ENCODE measurements around the gene PAQR5. TPM values are rescaled to one million over a fixed set of nuclear protein-coding genes. Genes with fewer than 3 reads are reported as not detected.
"Not testable (repeated sequence)": the region's sequence is repeated elsewhere in the genome, so short reads cannot be mapped to it uniquely, and the experiment has no call there.

PAQR5 gene
- total RNA-seq, 2 experiments from 2014 or later: not detected

DNA sequence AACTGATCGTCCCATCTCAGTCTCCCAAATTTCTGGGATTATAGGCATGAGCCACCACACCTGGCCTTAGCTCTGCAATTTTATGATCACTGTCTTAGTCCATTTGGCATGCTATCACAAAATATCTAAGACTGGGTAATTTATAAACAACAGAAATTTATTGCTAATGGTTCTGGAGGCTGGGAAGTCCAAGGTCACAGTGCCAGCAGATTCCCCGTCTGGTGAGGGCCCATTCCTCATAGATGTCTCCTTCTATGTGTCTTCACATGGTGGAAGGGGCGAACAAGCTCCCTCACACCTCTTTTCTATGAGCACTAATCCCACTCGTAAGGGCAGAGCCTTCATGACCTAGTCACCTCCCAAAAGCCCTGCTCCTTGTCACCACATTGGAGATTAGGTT is 60.1 kb downstream of the PAQR5 start:
- Mint-ChIP-seq H3K27ac (no peak overlapping the region), H3K36me3 (ENCODE audit: low read depth) (no peaks in the 10 kb centered on the region), H3K27me3 (peaks cover 1% of the 10 kb centered on the region), H3K9me3 (no peaks in the 10 kb centered on the region), H3K4me3 (no peak overlapping the region), H3K4me1 (no peaks in the 10 kb centered on the region)
- DNase-seq: no peak
- CTCF ChIA-PET: no interaction called here
- POLR2A ChIA-PET: no interaction called here

DNA sequence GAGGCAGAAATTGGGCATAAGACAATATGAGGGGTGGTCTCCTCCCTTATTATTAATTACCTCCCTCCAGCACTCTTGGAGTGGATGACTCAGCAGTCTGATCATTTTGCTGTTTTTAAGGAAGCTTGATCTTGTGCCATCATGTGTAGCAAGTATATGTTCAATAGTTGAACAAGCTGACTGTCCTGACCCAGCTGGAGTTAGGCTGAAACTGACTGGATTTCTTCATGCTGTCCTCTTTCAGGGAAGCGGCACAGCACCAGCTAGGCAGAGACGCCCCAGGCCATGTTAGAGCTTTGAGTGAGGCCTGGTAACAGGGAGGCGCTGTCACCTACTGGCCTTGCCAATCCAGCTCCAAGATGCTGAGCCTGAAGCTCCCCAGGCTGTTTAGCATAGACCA is 61.0 kb downstream of the PAQR5 start:
- Mint-ChIP-seq H3K27ac (no peak overlapping the region), H3K4me1 (no peaks in the 10 kb centered on the region), H3K36me3 (ENCODE audit: low read depth) (no peaks in the 10 kb centered on the region), H3K27me3 (peaks cover 1% of the 10 kb centered on the region), H3K9me3 (no peaks in the 10 kb centered on the region), H3K4me3 (no peak overlapping the region)
- no peak for DNase-seq
- POLR2A ChIA-PET: no interaction called here
- CTCF ChIA-PET: no interaction called here

DNA sequence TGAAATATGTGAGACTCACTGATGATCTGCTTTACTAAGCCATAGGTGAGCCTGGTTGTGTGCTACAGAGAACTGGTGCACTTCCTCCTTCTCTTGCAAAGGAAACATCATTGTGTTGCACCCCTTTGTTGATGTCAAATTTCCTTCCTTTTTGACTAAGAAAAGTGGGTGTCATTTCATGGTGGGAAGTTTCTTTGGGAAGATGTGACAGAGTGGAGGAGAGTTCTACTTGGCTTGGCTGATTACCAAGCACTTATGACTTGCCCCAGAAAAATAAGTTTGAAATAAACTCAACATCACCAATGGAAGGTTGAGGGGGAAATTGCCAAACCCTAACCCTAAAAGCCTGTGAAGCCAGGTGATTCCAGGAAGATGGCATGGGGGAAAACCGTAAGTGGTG is 61.9 kb downstream of the PAQR5 start:
- no peak overlapping the region for H3K4me3 Mint-ChIP-seq
- no peak overlapping the region for H3K27ac Mint-ChIP-seq
- H3K9me3 Mint-ChIP-seq: no peaks in the 10 kb centered on the region
- H3K27me3 Mint-ChIP-seq: no peaks in the 10 kb centered on the region
- no peaks in the 10 kb centered on the region for H3K36me3 Mint-ChIP-seq (ENCODE audit: low read depth)
- no peak for DNase-seq
- POLR2A ChIA-PET: no interaction called here
- no peaks in the 10 kb centered on the region for H3K4me1 Mint-ChIP-seq
- CTCF ChIA-PET: no interaction called here

DNA sequence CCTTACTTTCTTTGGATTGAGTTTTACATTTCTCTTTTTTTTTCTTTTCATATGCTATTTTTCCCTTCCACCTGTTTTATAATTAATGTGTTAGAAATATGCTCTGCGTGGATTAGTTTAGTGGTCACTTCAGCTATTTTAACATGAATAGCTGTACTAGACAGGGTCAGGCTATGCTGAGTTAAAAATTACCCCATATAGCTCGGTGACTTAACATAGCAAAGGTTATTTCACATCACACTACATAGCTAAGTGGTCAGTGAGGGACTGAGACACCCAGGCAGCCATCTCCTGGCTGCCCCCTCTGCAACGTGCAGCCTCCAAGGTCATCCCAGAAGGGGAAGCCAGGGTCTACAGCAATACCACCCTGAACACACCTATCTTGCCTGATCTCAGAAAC is 68.5 kb downstream of the PAQR5 start:
- Mint-ChIP-seq H3K4me3 (no peak overlapping the region), H3K4me1 (no peaks in the 10 kb centered on the region), H3K9me3 (no peaks in the 10 kb centered on the region), H3K27me3 (peaks cover 3% of the 10 kb centered on the region), H3K36me3 (ENCODE audit: low read depth) (no peaks in the 10 kb centered on the region), H3K27ac (no peak overlapping the region)
- ChIA-PET POLR2A (interaction anchor here (0.7 kb wide), 1 partner anchor 313 kb away, joined by 5 read pairs; no protein-coding TSS in a partner anchor), CTCF (no interaction called here)
- no peak for DNase-seq

DNA sequence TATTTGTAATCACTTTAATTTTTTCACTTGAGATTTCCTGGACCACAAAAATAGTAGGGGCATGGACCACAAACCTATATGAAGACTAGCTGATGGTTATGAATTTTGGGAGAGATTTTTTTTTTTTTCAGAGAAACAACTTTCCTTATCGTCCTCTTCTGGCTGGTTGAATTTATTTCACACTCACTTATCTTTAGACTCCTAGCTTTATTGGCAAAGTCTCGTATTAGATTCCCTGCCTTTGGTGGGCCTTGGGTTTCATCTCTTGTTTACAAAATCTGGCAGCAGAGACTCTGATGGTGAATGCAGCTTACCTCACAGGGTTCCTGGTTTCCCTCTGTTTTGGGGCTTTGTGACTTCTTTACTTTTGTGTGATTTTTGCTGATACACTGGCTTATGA is 70.9 kb downstream of the PAQR5 start:
- no peak overlapping the region for H3K27ac Mint-ChIP-seq
- H3K36me3 Mint-ChIP-seq (ENCODE audit: low read depth): no peaks in the 10 kb centered on the region
- no peaks in the 10 kb centered on the region for H3K9me3 Mint-ChIP-seq
- H3K4me1 Mint-ChIP-seq: no peaks in the 10 kb centered on the region
- POLR2A ChIA-PET: no interaction called here
- CTCF ChIA-PET: interaction anchor here (0.6 kb wide), 1 partner anchor 28 kb away, joined by 4 read pairs; no protein-coding TSS in a partner anchor
- peaks cover 7% of the 10 kb centered on the region for H3K27me3 Mint-ChIP-seq
- DNase-seq: no peak
- H3K4me3 Mint-ChIP-seq: no peak overlapping the region

DNA sequence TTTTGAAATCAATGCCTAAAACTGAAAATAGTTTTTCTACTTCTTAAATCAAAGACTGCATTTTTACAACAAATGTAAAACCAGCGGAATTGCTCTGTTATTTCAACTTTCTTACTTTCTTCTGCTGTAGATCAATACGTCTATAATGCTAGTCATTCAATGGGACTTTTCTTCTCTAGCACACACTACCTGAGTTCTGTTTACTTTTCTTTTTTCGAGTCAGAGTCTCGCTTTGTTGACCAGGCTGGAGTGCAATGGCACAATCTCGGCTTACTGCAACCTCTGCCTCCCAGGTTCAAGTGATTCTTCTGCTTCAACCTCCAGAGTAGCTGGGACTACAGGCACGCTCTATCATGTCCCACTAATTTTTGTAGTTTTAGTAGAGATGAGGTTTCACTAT is 74.7 kb downstream of the PAQR5 start:
- Mint-ChIP-seq H3K27ac (no peak overlapping the region), H3K4me1 (no peaks in the 10 kb centered on the region), H3K27me3 (peaks cover 6% of the 10 kb centered on the region), H3K4me3 (no peak overlapping the region), H3K36me3 (ENCODE audit: low read depth) (no peaks in the 10 kb centered on the region), H3K9me3 (no peaks in the 10 kb centered on the region)
- DNase-seq: no peak
- ChIA-PET CTCF (no interaction called here), POLR2A (no interaction called here)

DNA sequence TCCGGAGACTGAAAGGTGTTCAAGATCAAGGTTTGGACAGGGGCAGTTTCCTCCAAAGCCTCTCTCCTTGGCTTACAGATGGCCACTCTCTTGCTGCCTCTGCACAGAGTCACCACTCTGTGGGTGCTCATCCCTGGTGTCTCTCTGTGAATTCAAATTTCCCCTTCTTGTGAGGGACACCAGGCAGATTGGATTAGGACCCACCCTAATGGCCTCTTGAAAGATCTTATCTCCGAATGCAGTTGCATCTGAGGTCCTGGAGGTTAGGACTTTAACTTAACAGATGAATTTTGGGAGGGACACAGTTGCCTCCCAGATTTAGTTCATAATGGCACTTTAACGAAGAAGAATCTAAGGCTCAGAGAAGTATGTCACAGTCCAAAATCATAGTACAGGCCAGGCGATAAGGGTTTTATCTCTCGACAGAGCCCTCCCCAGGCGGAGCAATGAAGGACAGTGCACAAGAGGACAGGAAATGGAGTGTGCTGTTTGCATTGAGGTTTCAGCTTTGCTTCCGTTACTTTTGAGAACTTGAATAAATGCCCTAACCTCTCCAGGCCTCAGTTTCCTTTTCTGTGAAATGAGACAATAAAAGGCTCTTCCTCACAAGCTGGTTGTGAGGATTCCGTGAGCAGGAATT is 76.6 kb downstream of the PAQR5 start:
- H3K36me3 Mint-ChIP-seq (ENCODE audit: low read depth): no peaks in the 10 kb centered on the region
- ChIA-PET CTCF (no interaction called here), POLR2A (no interaction called here)
- no peak for DNase-seq
- H3K9me3 Mint-ChIP-seq: no peaks in the 10 kb centered on the region
- H3K4me3 Mint-ChIP-seq: no peak overlapping the region
- peaks cover 6% of the 10 kb centered on the region for H3K27me3 Mint-ChIP-seq
- H3K27ac Mint-ChIP-seq: no peak overlapping the region
- no peaks in the 10 kb centered on the region for H3K4me1 Mint-ChIP-seq

DNA sequence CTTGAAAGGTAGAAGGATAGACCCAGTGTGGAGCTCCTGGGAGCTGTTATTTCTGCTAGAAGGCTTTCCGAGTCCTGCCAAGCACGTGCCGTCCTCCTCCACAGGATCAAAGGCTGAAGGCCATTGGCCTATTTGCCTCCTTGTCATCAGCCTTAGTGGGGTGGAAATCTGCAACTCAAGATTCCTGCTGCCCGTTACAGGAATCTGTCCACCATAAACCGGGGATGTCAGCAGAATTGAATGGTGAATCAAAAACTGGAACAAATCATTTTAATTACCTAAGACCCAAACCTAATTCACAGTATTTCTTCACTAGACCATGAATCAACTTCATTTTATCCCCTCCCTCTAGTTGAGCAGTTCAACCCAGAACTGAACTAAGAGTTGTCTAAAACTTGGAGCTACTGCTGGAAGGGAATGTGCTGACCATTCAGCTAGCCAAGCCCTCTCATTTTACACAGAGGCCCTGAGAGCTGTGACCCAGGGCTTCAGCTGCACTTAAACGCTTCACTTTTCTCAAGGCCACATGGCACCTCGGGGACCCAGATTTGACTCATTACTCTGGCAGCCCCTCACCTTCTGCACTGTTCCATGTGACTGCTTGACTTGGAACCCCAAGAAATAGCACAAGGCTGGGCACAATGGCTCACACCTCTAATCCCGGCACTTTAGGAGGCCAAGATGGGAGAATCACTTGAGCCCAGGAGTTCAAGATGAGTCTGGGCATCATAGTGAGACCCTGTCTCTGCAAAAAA is 78.7 kb downstream of the PAQR5 start:
- Mint-ChIP-seq H3K27ac (no peak overlapping the region), H3K27me3 (peaks cover 6% of the 10 kb centered on the region), H3K36me3 (ENCODE audit: low read depth) (no peaks in the 10 kb centered on the region), H3K4me3 (no peak overlapping the region), H3K4me1 (no peaks in the 10 kb centered on the region), H3K9me3 (no peaks in the 10 kb centered on the region)
- DNase-seq: no peak
- ChIA-PET CTCF (no interaction called here), POLR2A (no interaction called here)

DNA sequence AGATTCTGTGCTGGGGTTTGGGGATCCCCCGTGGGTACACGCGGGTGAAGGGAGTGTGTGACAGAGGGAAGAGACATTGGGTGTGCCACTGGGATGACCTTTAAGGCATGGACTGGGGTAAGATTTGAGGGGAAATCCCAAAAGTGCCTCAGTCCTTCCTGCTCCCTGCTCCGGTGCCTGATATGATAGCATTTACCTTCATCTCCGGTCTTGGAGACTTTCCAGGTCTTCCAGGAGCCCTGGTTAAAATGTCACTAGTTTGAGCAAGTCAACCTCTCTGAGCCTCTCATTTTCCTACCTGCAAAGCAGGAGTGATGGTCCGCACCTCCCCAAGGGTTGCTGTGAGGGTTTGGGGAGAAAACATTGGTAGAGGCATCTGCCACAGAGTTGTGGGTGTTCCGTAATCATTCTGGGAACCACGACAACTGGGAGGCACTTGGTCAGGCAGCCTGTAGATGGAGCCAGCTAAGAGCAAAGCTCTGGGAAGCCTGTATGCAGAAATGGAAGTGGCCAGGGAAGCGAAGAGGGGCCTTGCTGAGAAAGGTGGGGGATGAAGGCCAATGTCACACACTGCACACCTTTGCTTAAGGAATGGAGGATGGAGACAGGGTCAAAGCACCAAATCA is 81.5 kb downstream of the PAQR5 start:
- no peak for DNase-seq
- H3K4me1 Mint-ChIP-seq: no peaks in the 10 kb centered on the region
- no peak overlapping the region for H3K4me3 Mint-ChIP-seq
- no peaks in the 10 kb centered on the region for H3K36me3 Mint-ChIP-seq (ENCODE audit: low read depth)
- H3K27me3 Mint-ChIP-seq: peaks cover 3% of the 10 kb centered on the region
- ChIA-PET POLR2A (no interaction called here), CTCF (no interaction called here)
- no peak overlapping the region for H3K27ac Mint-ChIP-seq
- H3K9me3 Mint-ChIP-seq: no peaks in the 10 kb centered on the region

DNA sequence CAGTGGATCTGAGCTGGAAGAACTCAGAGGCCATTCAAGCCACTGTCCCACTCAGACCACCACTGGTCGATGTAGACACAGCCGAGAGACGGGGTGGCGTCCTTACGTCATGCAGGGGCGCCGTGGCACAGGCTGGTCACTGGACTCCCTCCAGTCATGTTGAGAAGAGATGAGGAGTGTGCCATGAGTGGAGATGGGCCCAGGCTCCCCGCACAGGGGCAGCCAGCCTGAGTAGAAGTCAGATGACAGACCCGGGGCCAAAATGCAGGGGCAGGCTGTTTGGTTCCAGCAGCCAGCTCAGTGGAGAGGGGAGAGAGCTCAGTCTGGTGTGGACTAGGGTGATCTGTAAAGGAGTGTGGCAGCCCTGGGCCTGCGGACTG is 82.0 kb downstream of the PAQR5 start:
- H3K36me3 Mint-ChIP-seq (ENCODE audit: low read depth): no peaks in the 10 kb centered on the region
- H3K4me3 Mint-ChIP-seq: no peak overlapping the region
- no peaks in the 10 kb centered on the region for H3K4me1 Mint-ChIP-seq
- DNase-seq: no peak
- H3K27me3 Mint-ChIP-seq: peaks cover 3% of the 10 kb centered on the region
- POLR2A ChIA-PET: no interaction called here
- H3K9me3 Mint-ChIP-seq: no peaks in the 10 kb centered on the region
- H3K27ac Mint-ChIP-seq: no peak overlapping the region
- CTCF ChIA-PET: interaction anchor here (1.1 kb wide), 1 partner anchor 19 kb away, joined by 3 read pairs; no protein-coding TSS in a partner anchor

DNA sequence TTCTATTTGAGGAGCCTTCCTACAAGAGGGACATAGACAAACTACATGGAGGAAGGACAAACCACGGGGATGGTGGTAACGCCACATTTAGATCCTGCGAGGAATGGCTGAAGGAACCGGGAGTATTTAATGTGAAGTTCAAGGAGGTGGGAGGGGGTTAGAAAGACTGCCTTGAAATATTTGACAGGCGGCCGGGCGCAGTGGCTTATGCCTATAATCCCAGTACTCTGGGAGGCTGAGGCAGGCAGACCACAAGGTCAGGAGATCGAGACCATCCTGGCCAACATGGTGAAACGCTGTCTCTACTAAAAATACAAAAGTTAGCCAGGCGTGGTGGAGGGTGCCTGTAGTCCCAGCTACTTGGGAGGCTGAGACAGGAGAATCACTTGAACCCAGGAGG is 83.5 kb downstream of the PAQR5 start:
- H3K27me3 Mint-ChIP-seq; POLR2A ChIA-PET; H3K4me3 Mint-ChIP-seq; H3K9me3 Mint-ChIP-seq; H3K4me1 Mint-ChIP-seq; H3K27ac Mint-ChIP-seq; DNase-seq; H3K36me3 Mint-ChIP-seq (ENCODE audit: low read depth); CTCF ChIA-PET: not testable (repeated sequence)

DNA sequence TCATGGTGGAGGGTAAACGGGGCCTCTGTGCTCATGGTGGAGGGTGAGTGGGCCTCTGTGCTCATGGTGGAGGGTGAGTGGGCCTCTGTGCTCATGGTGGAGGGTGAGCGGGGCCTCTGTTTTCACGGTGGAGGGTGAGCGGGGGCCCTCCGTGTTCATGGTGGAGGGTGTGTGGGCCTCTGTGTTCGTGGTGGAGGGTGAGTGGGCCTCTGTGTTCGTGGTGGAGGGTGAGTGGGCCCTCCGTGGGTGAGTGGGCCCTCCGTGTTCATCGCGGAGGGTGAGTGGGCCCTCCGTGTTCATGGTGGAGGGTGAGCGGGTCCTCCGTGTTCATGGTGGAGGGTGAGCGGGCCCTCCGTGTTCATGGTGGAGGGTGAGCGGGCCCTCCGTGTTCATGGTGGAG is 85.4 kb downstream of the PAQR5 start:
- POLR2A ChIA-PET, H3K27me3 Mint-ChIP-seq, CTCF ChIA-PET: not testable (repeated sequence)

DNA sequence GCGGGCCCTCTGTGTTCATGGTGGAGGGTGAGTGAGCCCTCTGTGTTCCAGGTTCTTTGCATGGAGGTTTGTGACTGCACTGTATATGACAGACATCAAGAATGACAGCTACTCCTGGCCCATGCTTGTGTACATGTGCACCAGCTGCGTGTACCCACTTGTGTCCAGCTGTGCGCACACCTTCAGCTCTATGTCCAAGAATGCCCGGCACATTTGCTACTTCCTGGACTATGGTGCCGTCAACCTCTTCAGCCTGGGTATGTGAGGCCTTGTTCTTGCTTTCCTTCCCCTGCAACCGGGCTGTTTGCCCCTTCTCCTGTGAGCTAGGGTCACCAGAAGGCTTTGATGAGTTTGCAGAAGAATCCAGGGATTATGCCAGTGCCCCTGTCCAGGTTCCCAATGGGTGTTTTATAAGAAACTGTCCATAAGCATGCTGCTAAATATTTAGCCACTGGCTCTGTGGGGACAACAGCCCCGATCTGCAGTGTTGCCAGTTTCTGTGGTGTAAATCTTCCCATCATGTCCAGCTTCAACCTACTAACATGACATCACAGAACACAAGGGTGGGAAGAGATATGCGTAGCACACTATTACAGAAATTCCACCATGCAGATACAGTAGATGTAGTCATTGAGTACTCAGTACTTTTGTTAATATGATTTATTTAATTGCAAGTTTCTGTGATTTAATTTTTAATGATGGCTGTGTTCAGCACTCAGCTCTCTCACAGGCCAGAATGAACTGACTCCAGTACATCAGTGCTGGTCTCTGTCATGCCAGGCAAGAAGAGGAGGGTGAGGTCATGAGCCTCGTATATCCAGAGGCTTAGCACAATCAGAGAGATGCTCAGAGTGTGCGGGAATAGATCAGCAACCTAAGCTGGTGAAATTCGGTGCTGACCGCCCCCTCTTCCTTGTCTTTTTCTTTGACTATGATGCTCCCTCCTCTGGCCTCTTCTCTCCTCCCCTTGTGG is 86.2 kb downstream of the PAQR5 start:
- POLR2A ChIA-PET: no interaction called here
- Mint-ChIP-seq H3K27ac (no peak overlapping the region), H3K27me3 (no peaks in the 10 kb centered on the region), H3K4me1 (no peaks in the 10 kb centered on the region), H3K36me3 (ENCODE audit: low read depth) (no peaks in the 10 kb centered on the region), H3K9me3 (no peaks in the 10 kb centered on the region), H3K4me3 (no peak overlapping the region)
- CTCF ChIA-PET: no interaction called here
- no peak for DNase-seq

More for the DNA sequence above, 85.4 kb downstream of the PAQR5 start:
- H3K4me3 Mint-ChIP-seq; H3K36me3 Mint-ChIP-seq (ENCODE audit: low read depth); H3K9me3 Mint-ChIP-seq; H3K4me1 Mint-ChIP-seq; H3K27ac Mint-ChIP-seq; DNase-seq: not testable (repeated sequence)
